Hair follicle dermal papilla cell (primary cell): ENCODE data around the gene RHEB. TPM values are rescaled to one million over a fixed set of nuclear protein-coding genes. Genes with fewer than 3 reads are reported as not detected.

Experiments
- small RNA-seq: library from RNA; depleted of rRNA; stranded (forward); fragments of <200 nt; gene quantifications from one replicate; pipeline ENCODE3, GENCODE V24; 2012
- total RNA-seq: library from RNA; depleted of rRNA; stranded (reverse); fragments of >200 nt; gene quantifications from 2 replicates; pipeline ENCODE4 v1.2.3, GENCODE V29; 2012

RHEB gene, protein sequence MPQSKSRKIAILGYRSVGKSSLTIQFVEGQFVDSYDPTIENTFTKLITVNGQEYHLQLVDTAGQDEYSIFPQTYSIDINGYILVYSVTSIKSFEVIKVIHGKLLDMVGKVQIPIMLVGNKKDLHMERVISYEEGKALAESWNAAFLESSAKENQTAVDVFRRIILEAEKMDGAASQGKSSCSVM
- total RNA-seq = 43.3 and 51.9 TPM in 2 replicates

DNA sequence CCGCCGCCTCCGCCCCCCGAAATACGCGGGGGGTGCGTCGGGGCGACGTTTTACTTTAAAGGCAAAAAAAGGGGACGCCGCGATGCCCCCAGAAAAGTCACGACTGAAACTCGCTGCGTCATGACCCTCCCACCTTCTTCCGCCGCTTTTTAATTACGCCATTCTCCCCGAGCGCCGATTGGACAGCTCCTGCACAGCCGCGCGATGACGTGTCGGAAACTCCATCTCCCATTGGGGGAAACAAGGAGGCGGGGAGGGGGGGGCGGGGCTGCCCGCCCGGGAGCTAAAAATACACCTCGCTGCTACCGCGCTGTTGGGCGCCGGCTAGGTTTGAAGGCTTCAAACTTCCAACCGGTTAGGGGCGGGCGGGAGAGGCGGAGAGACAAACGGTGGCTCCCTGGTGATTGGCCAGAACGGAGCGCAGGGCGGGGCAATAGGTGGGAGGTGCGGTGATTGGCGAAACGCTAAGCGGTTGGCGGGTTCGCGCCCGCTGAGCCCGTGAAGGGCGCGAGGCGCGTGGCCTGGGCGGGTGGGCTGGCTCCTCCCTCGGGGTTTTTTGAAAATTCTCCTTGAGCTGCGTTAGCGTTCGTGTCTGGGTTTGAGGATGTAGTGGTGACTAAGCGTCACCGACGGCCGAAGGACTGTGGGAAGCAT, at the start of gene RHEB:
TSS of gene RHEB (minus strand) at position 131 of the 654 bp plus-strand sequence. CDS start 384 bp downstream, outside the sequence.

DNA sequence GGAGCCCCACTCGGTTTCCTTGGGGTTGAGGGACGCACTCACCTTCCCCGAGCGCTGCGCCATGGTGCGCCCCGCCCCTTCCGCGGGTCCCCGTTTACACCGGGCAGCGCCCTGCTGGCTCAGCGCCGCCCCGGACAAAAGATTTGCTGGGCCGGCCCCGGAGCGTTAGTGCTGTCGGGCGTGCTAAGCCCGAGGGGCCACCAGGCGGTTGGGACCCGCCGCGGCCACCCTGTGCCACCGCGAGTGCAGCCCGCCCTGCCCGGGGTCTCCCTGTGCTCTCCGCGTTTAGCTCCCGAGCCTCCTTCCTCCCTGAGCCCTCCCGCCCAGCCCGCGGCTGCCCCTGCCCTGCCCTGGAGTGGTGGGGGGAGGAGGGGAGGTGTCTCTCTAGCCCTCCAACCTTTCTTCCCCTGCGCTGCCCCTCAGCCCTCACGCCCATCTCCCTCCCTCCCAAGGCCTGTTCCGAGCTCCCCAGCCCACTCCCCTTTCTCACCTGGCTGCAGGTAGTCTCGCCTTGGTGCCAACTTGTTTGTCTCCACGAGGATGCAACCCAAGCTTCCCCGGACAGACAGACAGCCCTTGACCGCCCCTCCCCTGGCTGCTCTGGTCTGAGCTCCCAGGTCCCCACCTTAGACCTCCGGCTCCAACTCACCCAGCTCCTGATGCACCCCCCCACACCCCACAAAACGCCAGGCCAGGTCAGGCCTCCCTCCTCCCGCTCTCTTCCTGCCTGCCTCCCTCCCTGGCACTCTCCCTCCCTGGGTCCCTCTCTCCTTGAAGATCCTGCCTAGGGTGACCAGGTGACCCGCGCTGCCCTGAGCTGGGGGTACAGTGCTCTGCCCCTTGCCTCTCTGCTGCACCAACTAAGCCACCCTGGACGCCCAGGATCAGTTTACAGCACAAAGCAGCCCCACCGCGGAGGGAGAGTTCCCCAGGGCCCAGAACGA, 79.6 kb downstream of the RHEB start, which contains the start of gene CRYGN:
TSS of gene CRYGN (minus strand) at position 287 of the 944 bp plus-strand sequence. CDS start at position 63, 224 bp downstream.

Small RNA genes within 50 kb of the gene (small RNA-seq; reads per million reads assigned to genes)
- gene MIR3907 (not detected), gene RN7SL76P (not detected)

Other genes with a start within 250 kb of the RHEB start
- 35.0 and 38.7 TPM in 2 replicates for gene NUB1, start 178.1 kb downstream of the RHEB start, total RNA-seq
- 0.24 and 1.1 TPM in 2 replicates for gene WDR86, start 109.9 kb downstream of the RHEB start, total RNA-seq
- 0.16 and 0.61 TPM in 2 replicates for gene CRYGN, start 79.8 kb downstream of the RHEB start, total RNA-seq